Fibroblast of the aortic adventitia (primary cell): ENCODE measurements around the gene PDLIM4. TPM values are rescaled to one million over a fixed set of nuclear protein-coding genes. Genes with fewer than 3 reads are reported as not detected.

Source experiments
- DNase-seq: peaks from one replicate; pipeline ENCODE4 v3.0.0-alpha.2; 2010; ENCODE audit warnings: low read depth
- H3K4me3 ChIP-seq: 2 replicates; pipeline ENCODE4 v1.5.1; 2011; ENCODE audit warnings: low read depth, mild to moderate bottlenecking, control low read depth, low read length, moderate library complexity
- CTCF ChIP-seq: IDR thresholded peaks from 2 replicates; pipeline ENCODE4 v1.5.1; 2011; ENCODE audit warnings: mild to moderate bottlenecking, low read length, control low read depth, inconsistent platforms; ENCODE audit not compliant: insufficient read depth
- total RNA-seq: library from RNA; depleted of rRNA; stranded (reverse); fragments of >200 nt; gene quantifications from 2 replicates; pipeline ENCODE4 v1.2.3, GENCODE V29; 2012; ENCODE audit warnings: low replicate concordance

PDLIM4 gene
- total RNA-seq, 1 donor, result 41.8 TPM

- peak; percentile 99 for DNase-seq
- peak overlapping the region; percentile 13 for H3K4me3 ChIP-seq
These were observed 35.5 kb upstream of the PDLIM4 start for GRCh38 chr5:132221781-132222648.

GRCh38 chr5:132222649-132223038 lies 34.9 kb upstream of the PDLIM4 start:
- H3K4me3 ChIP-seq, result no peak overlapping the region
- no peak for DNase-seq
- no peak for TF ChIP-seq CTCF

More at GRCh38 chr5:132221781-132222648, 35.5 kb upstream of the PDLIM4 start:
- TF ChIP-seq CTCF, result peak; percentile 52

GRCh38 chr5:132223861-132224260 lies 33.6 kb upstream of the PDLIM4 start:
- no peak for DNase-seq
- peak overlapping the region; percentile 32 for H3K4me3 ChIP-seq
- no peak for TF ChIP-seq CTCF

- TF ChIP-seq CTCF, result no peak
- peak overlapping the region; percentile 7 for H3K4me3 ChIP-seq
- no peak for DNase-seq
These were observed 32.8 kb upstream of the PDLIM4 start for GRCh38 chr5:132224716-132225115.

GRCh38 chr5:132225165-132226032 lies 32.1 kb upstream of the PDLIM4 start:
- H3K4me3 ChIP-seq, result peak overlapping the region; percentile 65
- DNase-seq, result peak; percentile 99
- TF ChIP-seq CTCF, result no peak

GRCh38 chr5:132226516-132227234 lies 30.8 kb upstream of the PDLIM4 start:
- peak; percentile 64 for DNase-seq
- H3K4me3 ChIP-seq, result peak overlapping the region; percentile 65
- TF ChIP-seq CTCF, result no peak
